Osteocyte (in vitro differentiated cells): Measurements from ENCODE around the gene ZNF212. TPM values are rescaled to one million over a fixed set of nuclear protein-coding genes. Genes with fewer than 3 reads are reported as not detected.

Experiments used
- DNase-seq: peaks from one replicate; pipeline ENCODE4 v3.0.0; 2021; ENCODE audit warnings: mixed read lengths; ENCODE audit not compliant: unreplicated experiment; ENCODE audit errors: extremely low spot score
- H3K27ac Mint-ChIP-seq: one replicate; pipeline ENCODE4 v1.8.0; 2021; ENCODE audit warnings: mild to moderate bottlenecking, mixed read lengths; ENCODE audit not compliant: unreplicated experiment
- H3K27me3 Mint-ChIP-seq: one replicate; pipeline ENCODE4 v1.8.0; 2021; ENCODE audit warnings: mixed read lengths; ENCODE audit not compliant: unreplicated experiment
- H3K36me3 Mint-ChIP-seq: one replicate; pipeline ENCODE4 v1.8.0; 2021; ENCODE audit warnings: mixed read lengths; ENCODE audit not compliant: unreplicated experiment
- H3K4me1 Mint-ChIP-seq: one replicate; pipeline ENCODE4 v1.8.0; 2021; ENCODE audit warnings: mixed read lengths; ENCODE audit not compliant: unreplicated experiment
- H3K4me3 Mint-ChIP-seq: one replicate; pipeline ENCODE4 v1.8.0; 2021; ENCODE audit warnings: mild to moderate bottlenecking, moderate library complexity, mixed read lengths; ENCODE audit not compliant: unreplicated experiment
- H3K9me3 Mint-ChIP-seq: one replicate; pipeline ENCODE4 v1.8.0; 2021; ENCODE audit warnings: mixed read lengths; ENCODE audit not compliant: unreplicated experiment
- total RNA-seq: library from RNA; stranded (reverse); gene quantifications from 2 replicates; pipeline ENCODE4 v1.2.1, GENCODE V29; 2021
- TF ChIP-seq, protein P1 (sequence below): fragments of 200-600 bp; sonication (generic); IDR thresholded peaks from 2 replicates; pipeline ENCODE4 v1.5.0; 2021; ENCODE audit warnings: antibody characterized with exemption, mild to moderate bottlenecking, moderate library complexity

ZNF212 gene
- total RNA-seq, 1 donor from 2014 or later: 11.9 TPM

DNA sequence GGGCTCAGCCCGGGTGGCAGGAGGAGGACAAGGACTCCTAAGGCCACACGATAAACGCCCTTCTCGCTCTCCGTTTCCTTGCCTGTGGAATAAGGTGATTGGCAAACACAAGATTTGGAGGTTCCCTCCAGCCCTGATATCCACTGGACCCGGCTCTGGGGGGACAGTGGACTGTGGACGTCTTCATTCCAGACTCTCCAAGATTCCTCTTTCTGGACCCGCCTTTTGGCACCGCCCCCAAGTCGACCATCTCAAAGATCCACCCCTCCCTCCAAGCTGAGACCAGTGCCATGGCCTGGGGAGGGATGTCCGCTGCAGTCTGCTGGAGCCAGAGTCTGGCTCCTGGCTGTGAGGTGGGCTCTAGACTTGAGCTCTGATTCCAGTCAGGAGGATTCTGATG is 46.2 kb downstream of the ZNF212 start:
- peak overlapping the region; percentile 91 for H3K4me3 Mint-ChIP-seq
- no peaks in the 10 kb centered on the region for H3K27me3 Mint-ChIP-seq
- peak overlapping the region; percentile 81 for H3K27ac Mint-ChIP-seq
- TF ChIP-seq, protein P1, sequence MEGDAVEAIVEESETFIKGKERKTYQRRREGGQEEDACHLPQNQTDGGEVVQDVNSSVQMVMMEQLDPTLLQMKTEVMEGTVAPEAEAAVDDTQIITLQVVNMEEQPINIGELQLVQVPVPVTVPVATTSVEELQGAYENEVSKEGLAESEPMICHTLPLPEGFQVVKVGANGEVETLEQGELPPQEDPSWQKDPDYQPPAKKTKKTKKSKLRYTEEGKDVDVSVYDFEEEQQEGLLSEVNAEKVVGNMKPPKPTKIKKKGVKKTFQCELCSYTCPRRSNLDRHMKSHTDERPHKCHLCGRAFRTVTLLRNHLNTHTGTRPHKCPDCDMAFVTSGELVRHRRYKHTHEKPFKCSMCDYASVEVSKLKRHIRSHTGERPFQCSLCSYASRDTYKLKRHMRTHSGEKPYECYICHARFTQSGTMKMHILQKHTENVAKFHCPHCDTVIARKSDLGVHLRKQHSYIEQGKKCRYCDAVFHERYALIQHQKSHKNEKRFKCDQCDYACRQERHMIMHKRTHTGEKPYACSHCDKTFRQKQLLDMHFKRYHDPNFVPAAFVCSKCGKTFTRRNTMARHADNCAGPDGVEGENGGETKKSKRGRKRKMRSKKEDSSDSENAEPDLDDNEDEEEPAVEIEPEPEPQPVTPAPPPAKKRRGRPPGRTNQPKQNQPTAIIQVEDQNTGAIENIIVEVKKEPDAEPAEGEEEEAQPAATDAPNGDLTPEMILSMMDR: no peak
- DNase-seq: no peak
- peaks cover 14% of the 10 kb centered on the region for H3K36me3 Mint-ChIP-seq
- H3K4me1 Mint-ChIP-seq: peaks cover 12% of the 10 kb centered on the region
- H3K9me3 Mint-ChIP-seq: no peaks in the 10 kb centered on the region

DNA sequence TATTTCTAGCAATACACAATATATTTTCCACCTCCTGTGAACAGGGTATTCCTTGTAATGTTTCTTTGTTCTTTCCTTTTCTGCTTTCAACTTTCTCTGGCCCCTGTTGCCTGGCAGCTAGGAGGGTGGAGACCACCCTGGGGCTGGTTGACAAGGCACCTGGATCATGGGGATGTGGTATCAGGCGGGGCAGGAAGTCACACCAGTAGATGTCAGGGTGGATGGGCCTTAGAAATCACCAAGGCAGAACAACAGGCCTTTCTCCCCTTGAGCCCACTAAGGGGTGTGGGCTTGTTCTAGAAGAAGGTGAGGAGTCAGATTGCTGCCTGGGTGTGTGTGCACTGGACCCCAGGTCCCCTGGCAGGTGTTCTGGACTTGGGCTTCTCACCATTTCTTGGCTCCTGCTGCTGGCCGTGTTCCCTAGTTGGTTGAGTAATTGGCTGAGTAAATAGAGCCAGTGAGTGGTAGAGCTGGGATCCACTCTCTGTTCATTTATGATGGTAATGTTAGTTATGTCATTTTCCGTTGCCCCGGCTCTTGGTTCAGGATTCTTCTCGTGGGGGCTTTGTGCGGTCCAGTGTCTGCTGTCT is 47.5 kb downstream of the ZNF212 start:
- no peaks in the 10 kb centered on the region for H3K9me3 Mint-ChIP-seq
- peaks cover 14% of the 10 kb centered on the region for H3K36me3 Mint-ChIP-seq
- no peak for DNase-seq

DNA sequence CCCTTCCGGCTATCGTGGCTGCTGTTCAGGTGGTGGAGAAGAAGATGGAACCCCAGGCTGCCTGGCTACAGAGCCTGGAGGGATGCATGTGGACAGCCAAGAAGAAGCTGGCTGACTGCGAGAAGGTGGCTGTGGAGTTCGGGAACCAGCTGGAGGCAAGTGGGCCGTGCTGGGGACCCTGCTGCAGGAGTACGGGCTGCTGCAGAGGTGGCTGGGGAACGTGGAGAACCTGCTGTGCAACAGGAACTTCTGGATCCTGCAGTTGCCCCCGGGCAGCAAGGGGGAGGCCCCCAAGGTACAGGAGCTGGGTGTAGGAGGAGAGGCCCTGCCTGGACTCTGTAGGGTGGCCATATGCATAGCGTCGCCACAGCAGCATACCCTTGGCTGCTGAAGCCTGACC is 48.2 kb downstream of the ZNF212 start:
- no peak for DNase-seq
- Mint-ChIP-seq H3K27me3 (no peaks in the 10 kb centered on the region), H3K4me1 (peaks cover 12% of the 10 kb centered on the region), H3K4me3 (no peak overlapping the region), H3K9me3 (no peaks in the 10 kb centered on the region), H3K36me3 (peaks cover 13% of the 10 kb centered on the region), H3K27ac (no peak overlapping the region)
- TF ChIP-seq, protein P1: no peak

More for the DNA sequence above, 47.5 kb downstream of the ZNF212 start:
- H3K4me3 Mint-ChIP-seq: no peak overlapping the region
- no peak overlapping the region for H3K27ac Mint-ChIP-seq
- no peaks in the 10 kb centered on the region for H3K27me3 Mint-ChIP-seq
- TF ChIP-seq, protein P1: no peak
- H3K4me1 Mint-ChIP-seq: peaks cover 12% of the 10 kb centered on the region

DNA sequence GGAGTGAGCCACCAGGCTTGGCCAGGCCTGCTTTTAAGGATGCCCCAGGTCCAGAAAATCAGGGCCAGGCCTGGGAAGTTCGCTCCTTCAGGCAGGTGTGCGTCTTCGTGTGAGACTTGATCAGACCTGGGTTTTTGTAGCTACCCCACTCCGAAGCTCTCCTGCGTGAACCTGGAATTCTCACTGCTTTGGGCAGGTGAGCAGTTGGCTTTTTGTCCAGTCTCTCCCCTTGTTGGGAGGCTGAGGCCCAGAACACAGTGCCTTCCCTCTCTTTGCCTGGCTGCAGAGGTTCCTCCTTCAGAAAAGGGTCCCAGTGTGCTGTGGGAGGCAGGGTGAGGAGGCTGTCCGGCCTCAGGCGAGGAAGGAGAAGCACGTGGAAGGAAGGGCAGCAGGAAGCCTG is 49.8 kb downstream of the ZNF212 start:
- H3K9me3 Mint-ChIP-seq: no peaks in the 10 kb centered on the region
- peaks cover 17% of the 10 kb centered on the region for H3K36me3 Mint-ChIP-seq
- H3K27me3 Mint-ChIP-seq: no peaks in the 10 kb centered on the region
- TF ChIP-seq, protein P1: no peak
- H3K4me3 Mint-ChIP-seq: no peak overlapping the region
- H3K4me1 Mint-ChIP-seq: peaks cover 10% of the 10 kb centered on the region
- no peak overlapping the region for H3K27ac Mint-ChIP-seq
- DNase-seq: no peak

DNA sequence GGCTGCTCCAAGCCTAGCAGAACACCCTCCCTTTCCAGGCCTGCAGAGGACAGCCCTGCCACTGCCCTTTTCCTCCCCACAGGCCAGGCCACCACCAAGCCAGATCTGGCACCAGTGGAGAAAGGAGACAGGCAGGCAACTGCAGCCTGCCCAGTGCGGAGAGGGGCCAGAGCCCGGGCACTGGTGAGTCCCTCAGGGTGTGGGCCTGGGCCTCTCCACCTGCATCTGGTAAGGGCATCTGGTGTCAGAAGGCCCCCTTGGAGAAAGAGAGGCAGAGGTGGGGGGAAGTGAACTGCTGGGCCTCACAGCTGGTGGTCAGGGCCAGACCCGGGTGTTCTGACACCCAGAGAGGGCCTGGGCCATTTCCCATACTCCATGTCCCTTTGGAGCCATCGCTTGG is 50.4 kb downstream of the ZNF212 start:
- H3K27me3 Mint-ChIP-seq: no peaks in the 10 kb centered on the region
- peaks cover 19% of the 10 kb centered on the region for H3K36me3 Mint-ChIP-seq
- peaks cover 5% of the 10 kb centered on the region for H3K4me1 Mint-ChIP-seq
- no peak overlapping the region for H3K27ac Mint-ChIP-seq
- no peaks in the 10 kb centered on the region for H3K9me3 Mint-ChIP-seq
- DNase-seq: no peak
- no peak overlapping the region for H3K4me3 Mint-ChIP-seq
- TF ChIP-seq, protein P1: no peak
